IPS DF 4.7 (cell line): ENCODE measurements around the gene INPP5D.
"Not testable (repeated sequence)": the region's sequence is repeated elsewhere in the genome, so short reads cannot be mapped to it uniquely, and the experiment has no call there.

Source experiments
- DNase-seq: peaks from one replicate; pipeline ENCODE4 v3.0.0-alpha.2; 2013; ENCODE audit warnings: low spot score; ENCODE audit errors: extremely low read depth

INPP5D gene

GRCh38 chr2:233141901-233142300, 81.8 kb downstream of the INPP5D start:
- no peak for DNase-seq

GRCh38 chr2:233142355-233142897, 82.3 kb downstream of the INPP5D start:
- no peak for DNase-seq

GRCh38 chr2:233143700-233144331, 83.7 kb downstream of the INPP5D start:
- DNase-seq: no peak

GRCh38 chr2:233145726-233146125, 85.6 kb downstream of the INPP5D start:
- no peak for DNase-seq

GRCh38 chr2:233146194-233146593, 86.1 kb downstream of the INPP5D start:
- no peak for DNase-seq

- no peak for DNase-seq
Measured at GRCh38 chr2:233147136-233147828, 87.1 kb downstream of the INPP5D start.

GRCh38 chr2:233147829-233148167, 87.7 kb downstream of the INPP5D start:
- DNase-seq: no peak

GRCh38 chr2:233148354-233148753, 88.2 kb downstream of the INPP5D start:
- no peak for DNase-seq

- DNase-seq: no peak
Measured at GRCh38 chr2:233152541-233152940, 92.4 kb downstream of the INPP5D start.

GRCh38 chr2:233153146-233153798, 93.1 kb downstream of the INPP5D start:
- DNase-seq: no peak

GRCh38 chr2:233156001-233156400, 95.9 kb downstream of the INPP5D start:
- DNase-seq: no peak

GRCh38 chr2:233156461-233156860, 96.3 kb downstream of the INPP5D start:
- DNase-seq: not testable (repeated sequence)

- DNase-seq: no peak
Measured at GRCh38 chr2:233161730-233162129, 101.6 kb downstream of the INPP5D start.

- no peak for DNase-seq
Measured at GRCh38 chr2:233162770-233163169, 102.6 kb downstream of the INPP5D start.

GRCh38 chr2:233163486-233164103, 103.5 kb downstream of the INPP5D start:
- no peak for DNase-seq

GRCh38 chr2:233164128-233164635, 104.0 kb downstream of the INPP5D start:
- no peak for DNase-seq

- DNase-seq: no peak
Measured at GRCh38 chr2:233164967-233165366, 104.8 kb downstream of the INPP5D start.

- no peak for DNase-seq
Measured at GRCh38 chr2:233165543-233165894, 105.4 kb downstream of the INPP5D start.

- no peak for DNase-seq
Measured at GRCh38 chr2:233165895-233166661, 105.9 kb downstream of the INPP5D start.

GRCh38 chr2:233168445-233168844, 108.3 kb downstream of the INPP5D start:
- DNase-seq: no peak

GRCh38 chr2:233168919-233169318, 108.8 kb downstream of the INPP5D start:
- DNase-seq: no peak
